HepG2 (cell line): ENCODE data around the gene OSGIN1. TPM values are rescaled to one million over a fixed set of nuclear protein-coding genes. Genes with fewer than 3 reads are reported as not detected.

Experiments
- FOXA3 ChIP-seq: IDR thresholded peaks from 2 replicates; pipeline ENCODE4 v1.6.1; 2016; ENCODE audit warnings: missing genetic modification reagents, missing compliant biosample characterization
- FOXO1 ChIP-seq: sonication (generic); formaldehyde crosslinking; IDR thresholded peaks from 2 replicates; pipeline ENCODE4 v1.4.0; 2020; ENCODE audit warnings: missing genetic modification reagents
- GABPA ChIP-seq, 2 experiments: IDR thresholded peaks; 2 replicates each; pipeline ENCODE4 v1.6.1; 2011 to 2016; ENCODE audit warnings: low read depth in 2 of 2, low read length in 1 of 2, missing biosample characterization in 1 of 2, missing genetic modification characterization in 1 of 2
- HDAC1 ChIP-seq: sonication (generic); formaldehyde crosslinking; IDR thresholded peaks from 2 replicates; pipeline ENCODE4 v1.5.1; 2020; ENCODE audit warnings: mild to moderate bottlenecking, missing genetic modification reagents
- HNF4A ChIP-seq: sonication (generic); formaldehyde crosslinking; IDR thresholded peaks from 2 replicates; pipeline ENCODE4 v1.4.0; 2020; ENCODE audit warnings: missing genetic modification reagents
- JUND ChIP-seq: sonication (generic); formaldehyde crosslinking; IDR thresholded peaks from 2 replicates; pipeline ENCODE4 v1.8.0; 2022; ENCODE audit warnings: mild to moderate bottlenecking, missing genetic modification reagents
- MAZ ChIP-seq, 2 experiments: sonication (generic) in 1 of 2; formaldehyde crosslinking in 1 of 2; IDR thresholded peaks; 2 replicates each; pipeline versions ENCODE4 v1.5.0 to v1.6.1; 2012 to 2020; ENCODE audit warnings: low read depth in 2 of 2, mild to moderate bottlenecking in 2 of 2, borderline replicate concordance in 1 of 2, improper control_type of control experiment in 1 of 2, low read length in 1 of 2, missing genetic modification reagents in 1 of 2, moderate library complexity in 1 of 2
- MED1 ChIP-seq: sonication (generic); formaldehyde crosslinking; IDR thresholded peaks from 2 replicates; pipeline ENCODE4 v1.4.0; 2020; ENCODE audit warnings: missing genetic modification reagents
- MIER3 ChIP-seq: IDR thresholded peaks from 2 replicates; pipeline ENCODE4 v1.6.1; 2016; ENCODE audit warnings: missing compliant biosample characterization, borderline replicate concordance
- NFAT5 ChIP-seq: sonication (generic); formaldehyde crosslinking; IDR thresholded peaks from 2 replicates; pipeline ENCODE4 v1.4.0; 2020; ENCODE audit warnings: missing genetic modification reagents
- NRL ChIP-seq: sonication (generic); formaldehyde crosslinking; IDR thresholded peaks from 2 replicates; pipeline ENCODE4 v1.5.0; 2020; ENCODE audit warnings: missing genetic modification reagents, mild to moderate bottlenecking, moderate library complexity, borderline replicate concordance
- RCOR2 ChIP-seq: IDR thresholded peaks from 2 replicates; pipeline ENCODE4 v1.6.1; 2016; ENCODE audit warnings: missing biosample characterization, missing genetic modification reagents
- SAP130 ChIP-seq: IDR thresholded peaks from 2 replicates; pipeline ENCODE4 v1.6.1; 2016; ENCODE audit warnings: low read depth
- YEATS2 ChIP-seq: sonication (generic); formaldehyde crosslinking; IDR thresholded peaks from 2 replicates; pipeline ENCODE4 v1.4.0; 2020; ENCODE audit warnings: missing genetic modification reagents, borderline replicate concordance
- ZBTB21 ChIP-seq: sonication (generic); formaldehyde crosslinking; IDR thresholded peaks from 2 replicates; pipeline ENCODE4 v1.4.0; 2020; ENCODE audit warnings: missing genetic modification reagents
- ZNF205 ChIP-seq: IDR thresholded peaks from 2 replicates; pipeline ENCODE4 v1.6.1; 2018; ENCODE audit warnings: missing biosample characterization, missing genetic modification reagents
- polyA plus RNA-seq, 8 experiments: library from polyadenylated mRNA; depleted of rRNA in 3 of 8; stranded (reverse) in 7 of 8; unstranded in 1 of 8; fragments of >200 nt; fragmentation: Illumina TruSeq in 4 of 8; extraction: Trizol in 4 of 8; gene quantifications; 2 replicates each; pipeline versions ENCODE4 v1.2.1 to v1.2.3, GENCODE V29; 2011 to 2016; ENCODE audit warnings: low read depth in 4 of 8, missing spikeins in 1 of 8, mixed read lengths in 1 of 8; ENCODE audit not compliant: insufficient read depth in 1 of 8
- total RNA-seq, 5 experiments: library from RNA; depleted of rRNA; stranded (reverse); fragments of >200 nt; fragmentation: Illumina TruSeq; extraction: Trizol; gene quantifications; 2 replicates each; pipeline ENCODE4 v1.2.3, GENCODE V29; 2016; ENCODE audit warnings: low read depth in 1 of 5
- TF ChIP-seq, protein P1 (sequence below): sonication (generic); formaldehyde crosslinking; IDR thresholded peaks from 2 replicates; pipeline ENCODE4 v1.9.0; 2022; ENCODE audit warnings: missing genetic modification reagents, mild to moderate bottlenecking, borderline replicate concordance
- TF ChIP-seq, protein P2 (sequence below): IDR thresholded peaks from 2 replicates; pipeline ENCODE4 v1.4.0; 2020; ENCODE audit warnings: mild to moderate bottlenecking, missing genetic modification reagents
- TF ChIP-seq, protein P3 (sequence below): sonication (generic); formaldehyde crosslinking; IDR thresholded peaks from 2 replicates; pipeline ENCODE4 v1.5.0; 2020; ENCODE audit warnings: missing genetic modification reagents, mild to moderate bottlenecking, borderline replicate concordance

OSGIN1 gene
- total and polyA plus RNA-seq, 2 of the 13 experiments (the other 11 are each of a cell fraction or from before 2014, with no cell fraction given) = 20.5 to 27.1 TPM

DNA sequence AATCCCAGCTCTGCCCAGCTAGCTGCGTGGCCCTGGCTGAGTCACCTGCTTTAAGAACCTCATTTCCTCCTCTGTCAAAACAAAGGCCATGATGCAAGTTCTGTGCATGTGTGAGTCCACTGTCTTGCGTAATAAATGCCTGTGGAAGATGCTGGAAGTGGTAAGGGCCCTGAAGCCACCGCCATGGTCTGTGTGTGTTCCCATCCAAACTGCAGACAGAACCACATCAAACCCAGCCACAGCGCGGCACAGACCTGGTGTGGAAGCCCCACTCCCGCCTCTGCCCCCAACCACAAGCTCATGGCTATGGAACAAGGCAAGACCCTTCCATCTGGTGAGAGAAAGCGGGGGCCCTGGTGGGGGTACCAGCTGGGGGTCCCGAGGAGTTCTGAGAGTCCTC lies 41.0 kb downstream of the OSGIN1 start (continued):
- TF ChIP-seq MAZ (IDR thresholded peaks at IDR 0.05; ENCODE audit: borderline replicate concordance, low read depth, low read length) (no peak), MAZ (CRISPR knock-in tag; IDR thresholded peaks at IDR 0.05; ENCODE audit: low read depth) (0 out of 2 replicates have a peak, but pooled peaks have one; percentile 43), HNF4A (peak; percentile 25; the same call in 1 of the 2 replicates), JUND (CRISPR knock-in tag) (peak; percentile 45; the same call in 1 of the 2 replicates), NFAT5 (CRISPR knock-in tag) (no peak), ZNF205 (CRISPR knock-in tag) (no peak), FOXA3 (CRISPR knock-in tag) (peak; percentile 56; the same call in 1 of the 2 replicates), GABPA (IDR thresholded peaks at IDR 0.05; ENCODE audit: low read depth, low read length) (no peak), GABPA (CRISPR knock-in tag; IDR thresholded peaks at IDR 0.05; ENCODE audit: low read depth) (peak; percentile 29; the same call in 1 of the 2 replicates), HDAC1 (CRISPR knock-in tag) (0 out of 2 replicates have a peak, but pooled peaks have one; percentile 19), SAP130 (peak; percentile 62), ZBTB21 (CRISPR knock-in tag) (peak; percentile 67), FOXO1 (peak; percentile 52), NRL (CRISPR knock-in tag) (no peak), YEATS2 (CRISPR knock-in tag) (peak; percentile 60; the same call in 1 of the 2 replicates), RCOR2 (CRISPR knock-in tag) (peak; percentile 38; the same call in 1 of the 2 replicates), MIER3 (CRISPR knock-in tag) (no peak), MED1 (no peak)
- TF ChIP-seq, protein P1, sequence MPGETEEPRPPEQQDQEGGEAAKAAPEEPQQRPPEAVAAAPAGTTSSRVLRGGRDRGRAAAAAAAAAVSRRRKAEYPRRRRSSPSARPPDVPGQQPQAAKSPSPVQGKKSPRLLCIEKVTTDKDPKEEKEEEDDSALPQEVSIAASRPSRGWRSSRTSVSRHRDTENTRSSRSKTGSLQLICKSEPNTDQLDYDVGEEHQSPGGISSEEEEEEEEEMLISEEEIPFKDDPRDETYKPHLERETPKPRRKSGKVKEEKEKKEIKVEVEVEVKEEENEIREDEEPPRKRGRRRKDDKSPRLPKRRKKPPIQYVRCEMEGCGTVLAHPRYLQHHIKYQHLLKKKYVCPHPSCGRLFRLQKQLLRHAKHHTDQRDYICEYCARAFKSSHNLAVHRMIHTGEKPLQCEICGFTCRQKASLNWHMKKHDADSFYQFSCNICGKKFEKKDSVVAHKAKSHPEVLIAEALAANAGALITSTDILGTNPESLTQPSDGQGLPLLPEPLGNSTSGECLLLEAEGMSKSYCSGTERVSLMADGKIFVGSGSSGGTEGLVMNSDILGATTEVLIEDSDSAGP (CRISPR knock-in tag) = peak; percentile 42; the same call in 1 of the 2 replicates
- TF ChIP-seq, protein P2, sequence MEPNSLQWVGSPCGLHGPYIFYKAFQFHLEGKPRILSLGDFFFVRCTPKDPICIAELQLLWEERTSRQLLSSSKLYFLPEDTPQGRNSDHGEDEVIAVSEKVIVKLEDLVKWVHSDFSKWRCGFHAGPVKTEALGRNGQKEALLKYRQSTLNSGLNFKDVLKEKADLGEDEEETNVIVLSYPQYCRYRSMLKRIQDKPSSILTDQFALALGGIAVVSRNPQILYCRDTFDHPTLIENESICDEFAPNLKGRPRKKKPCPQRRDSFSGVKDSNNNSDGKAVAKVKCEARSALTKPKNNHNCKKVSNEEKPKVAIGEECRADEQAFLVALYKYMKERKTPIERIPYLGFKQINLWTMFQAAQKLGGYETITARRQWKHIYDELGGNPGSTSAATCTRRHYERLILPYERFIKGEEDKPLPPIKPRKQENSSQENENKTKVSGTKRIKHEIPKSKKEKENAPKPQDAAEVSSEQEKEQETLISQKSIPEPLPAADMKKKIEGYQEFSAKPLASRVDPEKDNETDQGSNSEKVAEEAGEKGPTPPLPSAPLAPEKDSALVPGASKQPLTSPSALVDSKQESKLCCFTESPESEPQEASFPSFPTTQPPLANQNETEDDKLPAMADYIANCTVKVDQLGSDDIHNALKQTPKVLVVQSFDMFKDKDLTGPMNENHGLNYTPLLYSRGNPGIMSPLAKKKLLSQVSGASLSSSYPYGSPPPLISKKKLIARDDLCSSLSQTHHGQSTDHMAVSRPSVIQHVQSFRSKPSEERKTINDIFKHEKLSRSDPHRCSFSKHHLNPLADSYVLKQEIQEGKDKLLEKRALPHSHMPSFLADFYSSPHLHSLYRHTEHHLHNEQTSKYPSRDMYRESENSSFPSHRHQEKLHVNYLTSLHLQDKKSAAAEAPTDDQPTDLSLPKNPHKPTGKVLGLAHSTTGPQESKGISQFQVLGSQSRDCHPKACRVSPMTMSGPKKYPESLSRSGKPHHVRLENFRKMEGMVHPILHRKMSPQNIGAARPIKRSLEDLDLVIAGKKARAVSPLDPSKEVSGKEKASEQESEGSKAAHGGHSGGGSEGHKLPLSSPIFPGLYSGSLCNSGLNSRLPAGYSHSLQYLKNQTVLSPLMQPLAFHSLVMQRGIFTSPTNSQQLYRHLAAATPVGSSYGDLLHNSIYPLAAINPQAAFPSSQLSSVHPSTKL (CRISPR knock-in tag) = peak; percentile 72
- TF ChIP-seq, protein P3, sequence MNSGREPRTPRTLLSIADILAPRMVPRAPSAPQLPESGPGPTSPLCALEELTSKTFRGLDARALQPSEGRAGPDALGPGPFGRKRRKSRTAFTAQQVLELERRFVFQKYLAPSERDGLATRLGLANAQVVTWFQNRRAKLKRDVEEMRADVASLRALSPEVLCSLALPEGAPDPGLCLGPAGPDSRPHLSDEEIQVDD = no peak
